Activated CD4-positive, alpha-beta T cell treated with anti-CD3 and anti-CD28 coated beads, Interleukin-10, Interleukin-2, amounts not matched to agents 100 ng/mL and 50 ng/mL, durations not matched to agents 16 hours and 8 hours (primary cell): ENCODE results near the gene SRC.

Source experiments
- DNase-seq: peaks from one replicate; pipeline ENCODE4 v3.0.0-alpha.2; 2020

SRC gene

GRCh38 chr20:37435607-37436006, 89.7 kb downstream of the SRC start:
- no peak for DNase-seq

DNA sequence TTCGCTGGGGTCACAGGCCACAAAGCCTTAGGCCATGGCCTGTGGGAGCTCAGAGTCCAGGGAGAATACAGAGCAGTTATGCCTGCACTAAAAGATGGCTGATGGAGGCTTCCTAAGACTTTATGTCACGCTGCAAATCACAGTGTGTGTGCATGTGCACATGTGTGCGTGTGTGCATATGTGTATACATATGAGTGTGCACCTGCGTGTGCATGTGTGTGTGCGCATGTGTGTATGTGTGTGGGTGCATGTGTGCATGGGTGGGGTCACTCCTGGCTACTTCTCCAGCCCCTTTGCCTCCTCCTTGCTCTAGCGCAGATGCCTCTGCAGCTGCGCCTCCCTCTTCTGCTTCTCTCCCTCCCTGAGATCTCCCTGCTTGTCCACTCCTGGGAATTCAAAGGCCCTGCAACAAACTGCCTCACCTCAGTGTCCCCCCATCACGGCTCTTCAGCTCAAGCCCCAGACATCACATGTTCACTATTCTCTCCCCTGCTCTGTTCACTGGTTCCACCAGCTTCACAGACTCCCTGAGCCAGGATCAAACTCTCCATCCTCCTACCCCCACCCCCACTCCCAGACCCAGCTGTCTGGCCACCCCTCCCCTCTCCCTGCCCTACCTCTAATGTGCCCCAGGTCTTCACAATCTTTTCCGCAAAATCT, 90.7 kb downstream of the SRC start:
- no peak for DNase-seq

- no peak for DNase-seq
Observed at GRCh38 chr20:37437676-37438075, 91.7 kb downstream of the SRC start.

GRCh38 chr20:37438464-37439222, 92.7 kb downstream of the SRC start:
- DNase-seq = no peak

- no peak for DNase-seq
Observed at GRCh38 chr20:37439223-37439933, 93.4 kb downstream of the SRC start.

- no peak for DNase-seq
Observed at GRCh38 chr20:37441023-37441422, 95.1 kb downstream of the SRC start.

GRCh38 chr20:37442547-37442946, 96.6 kb downstream of the SRC start:
- no peak for DNase-seq

GRCh38 chr20:37442986-37443385, 97.0 kb downstream of the SRC start:
- DNase-seq = no peak

DNA sequence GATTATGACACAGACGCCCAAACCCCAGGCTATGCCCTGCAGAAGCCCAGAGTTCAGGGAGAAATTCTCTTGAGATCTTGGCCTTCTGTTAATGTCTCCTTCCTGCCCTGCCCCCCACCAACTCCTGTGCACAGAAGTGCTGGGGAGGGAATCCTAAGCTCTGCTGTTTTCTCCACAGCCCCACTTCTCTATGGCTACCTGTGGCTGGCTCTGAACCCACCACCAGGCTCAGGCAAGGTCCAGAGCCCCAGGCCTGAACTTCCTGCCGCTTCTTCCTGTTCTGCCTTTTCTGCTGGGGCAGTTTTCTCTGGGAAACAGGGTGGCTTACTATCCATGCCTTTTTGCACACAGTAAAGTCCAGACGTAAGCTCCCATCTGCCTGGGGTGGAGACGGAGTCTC, 97.7 kb downstream of the SRC start:
- no peak for DNase-seq

DNA sequence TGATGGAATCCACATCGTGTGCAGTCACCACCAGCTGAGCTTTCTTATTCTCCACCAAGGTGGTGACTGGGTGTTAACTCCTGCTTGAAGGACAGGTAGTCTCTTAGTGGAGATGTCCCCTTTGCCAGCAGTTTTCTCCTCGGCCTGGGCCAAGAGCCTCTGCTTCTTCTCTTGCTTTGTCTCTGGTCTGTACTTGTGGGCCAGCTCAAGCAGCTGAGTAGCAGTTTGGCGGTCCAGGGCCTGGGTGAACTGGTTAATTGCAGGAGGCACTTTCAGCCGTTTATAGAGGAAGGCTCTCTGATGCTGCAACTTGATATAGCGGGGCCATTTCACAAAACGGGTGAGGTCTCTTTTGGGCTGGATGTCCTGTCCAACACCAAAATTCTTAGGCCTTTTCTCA, 99.1 kb downstream of the SRC start:
- no peak for DNase-seq

DNA sequence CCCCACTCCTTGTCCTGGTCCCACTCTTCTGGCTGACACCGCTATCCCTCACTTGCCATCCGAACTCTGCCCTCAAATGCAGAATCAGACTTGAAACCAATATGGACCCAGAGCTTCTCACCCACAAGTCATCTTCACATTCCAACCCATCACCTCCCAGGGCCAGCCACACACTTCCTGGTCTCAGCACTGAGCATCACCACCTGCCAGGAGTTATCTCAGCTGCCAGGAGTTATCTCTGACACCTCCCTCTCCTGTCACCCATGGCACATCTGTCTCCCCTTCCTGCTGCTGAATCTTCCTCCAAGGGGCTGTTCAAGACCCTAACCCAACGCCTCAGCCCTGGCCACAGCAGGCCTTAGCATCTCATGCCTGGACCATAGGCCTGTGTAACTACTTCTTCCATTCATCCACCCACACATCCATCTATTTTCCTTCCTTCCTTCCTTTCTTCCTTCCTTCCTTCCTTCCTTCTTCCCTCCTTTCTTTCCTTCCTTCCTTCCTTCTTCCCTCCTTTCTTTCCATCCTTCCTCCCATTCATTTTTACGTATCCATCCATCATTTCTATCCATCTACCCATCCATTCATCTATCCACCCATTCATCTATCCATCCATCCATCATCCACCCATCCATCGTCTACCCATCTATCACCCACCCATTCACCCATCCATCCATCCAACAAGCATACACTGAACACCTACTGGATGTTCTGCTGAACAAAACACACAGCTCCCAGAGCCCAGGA, 100.5 kb downstream of the SRC start:
- DNase-seq = no peak

- DNase-seq = no peak
Observed at GRCh38 chr20:37447688-37448087, 101.7 kb downstream of the SRC start.

DNA sequence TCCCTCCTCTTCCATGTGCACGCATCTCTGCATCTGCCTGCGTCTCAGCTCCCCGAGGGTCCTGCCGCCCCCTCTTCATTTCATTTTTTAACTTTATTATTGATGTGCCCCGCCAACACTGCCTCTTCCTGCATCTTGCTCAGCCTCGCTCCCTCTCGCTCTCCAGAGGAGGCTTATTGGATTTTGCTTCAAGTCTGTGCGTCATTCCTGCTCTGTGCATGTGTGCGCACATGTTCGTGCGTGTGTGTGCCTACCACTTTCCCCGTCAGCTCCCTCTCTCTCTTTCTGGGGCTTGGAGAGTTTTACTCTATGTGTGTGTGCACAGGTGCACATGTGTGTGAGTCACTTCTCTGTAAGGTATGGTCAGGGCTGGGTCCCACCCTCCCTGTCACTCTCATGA, 103.3 kb downstream of the SRC start:
- no peak for DNase-seq

GRCh38 chr20:37450344-37450743, 104.4 kb downstream of the SRC start:
- no peak for DNase-seq

- no peak for DNase-seq
Observed at GRCh38 chr20:37451616-37452015, 105.7 kb downstream of the SRC start.

- no peak for DNase-seq
Observed at GRCh38 chr20:37452236-37452635, 106.3 kb downstream of the SRC start.

DNA sequence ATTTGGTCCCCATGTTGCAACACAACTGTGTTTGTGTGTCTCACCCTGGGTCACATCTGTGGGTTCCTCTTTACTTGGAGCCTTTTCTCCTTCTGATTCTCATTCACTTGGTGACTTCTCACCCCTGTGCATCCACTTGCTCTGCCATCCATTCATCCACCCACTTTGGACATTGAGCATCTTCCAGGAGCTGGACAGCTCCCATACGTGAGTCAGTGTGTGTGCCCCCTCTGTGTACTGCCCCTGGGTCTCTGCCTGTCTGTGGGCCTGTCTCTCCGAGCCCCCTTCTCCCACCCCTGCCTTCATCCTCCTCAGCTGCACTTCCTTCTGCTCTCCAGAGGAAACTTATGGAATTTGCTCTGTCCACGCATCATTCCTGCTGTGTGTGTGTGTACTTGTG, 107.3 kb downstream of the SRC start:
- no peak for DNase-seq

GRCh38 chr20:37453836-37454235, 107.9 kb downstream of the SRC start:
- no peak for DNase-seq

- no peak for DNase-seq
Observed at GRCh38 chr20:37454636-37455385, 108.9 kb downstream of the SRC start.
